Hepatic stellate cell (primary cell): ENCODE results near the gene BMP2K.
A peak's percentile ranks its signal among the peaks of the same experiment; 100 is the strongest.
"Not testable (repeated sequence)": the region's sequence is repeated elsewhere in the genome, so short reads cannot be mapped to it uniquely, and the experiment has no call there.

Source experiments
- DNase-seq: peaks from one replicate; pipeline ENCODE4 v3.0.0; 2011; ENCODE audit warnings: low spot score

The BMP2K gene

DNA sequence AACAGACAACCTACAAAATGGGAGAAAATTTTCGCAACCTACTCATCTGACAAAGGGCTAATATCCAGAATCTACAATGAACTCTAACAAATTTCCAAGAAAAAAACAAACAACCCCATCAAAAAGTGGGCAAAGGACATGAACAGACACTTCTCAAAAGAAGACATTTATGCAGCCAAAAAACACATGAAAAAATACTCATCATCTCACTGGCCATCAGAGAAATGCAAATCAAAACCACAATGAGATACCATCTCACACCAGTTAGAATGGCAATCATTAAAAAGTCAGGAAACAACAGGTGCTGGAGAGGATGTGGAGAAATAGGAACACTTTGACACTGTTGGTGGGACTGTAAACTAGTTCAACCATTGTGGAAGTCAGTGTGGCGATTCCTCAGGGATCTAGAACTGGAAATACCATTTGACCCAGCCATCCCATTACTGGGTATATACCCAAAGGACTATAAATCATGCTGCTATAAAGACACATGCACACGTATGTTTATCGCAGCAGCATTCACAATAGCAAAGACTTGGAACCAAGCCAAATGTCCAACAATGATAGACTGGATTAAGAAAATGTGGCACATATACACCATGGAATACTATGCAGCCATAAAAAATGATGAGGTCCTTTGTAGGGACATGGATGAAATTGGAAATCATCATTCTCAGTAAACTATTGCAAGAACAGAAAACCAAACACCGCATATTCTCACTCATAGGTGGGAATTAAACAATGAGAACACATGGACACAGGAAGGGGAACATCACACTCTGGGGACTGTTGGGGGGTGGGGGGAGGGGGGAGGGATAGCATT, 19.7 kb downstream of the BMP2K start:
- not testable (repeated sequence) for DNase-seq

DNA sequence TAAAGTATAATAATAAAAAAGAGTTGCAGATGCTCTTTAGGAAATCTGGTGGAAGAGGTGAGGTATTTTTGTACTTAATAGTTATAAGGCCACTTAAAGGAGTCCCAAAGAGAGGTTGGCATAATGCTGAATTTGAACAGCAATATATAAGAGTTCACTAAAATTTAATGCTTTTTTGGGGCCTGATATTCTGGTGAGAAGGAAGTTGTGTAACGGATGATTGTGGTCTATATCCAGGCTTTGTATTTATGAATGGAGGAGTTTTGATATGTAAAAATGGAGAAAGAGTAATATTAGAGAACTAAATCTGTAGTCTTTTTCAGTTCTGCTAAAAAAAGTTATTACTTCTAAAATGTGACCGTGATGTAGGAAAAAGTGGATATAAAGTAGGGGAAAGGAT, 20.4 kb downstream of the BMP2K start:
- DNase-seq: no peak

DNA sequence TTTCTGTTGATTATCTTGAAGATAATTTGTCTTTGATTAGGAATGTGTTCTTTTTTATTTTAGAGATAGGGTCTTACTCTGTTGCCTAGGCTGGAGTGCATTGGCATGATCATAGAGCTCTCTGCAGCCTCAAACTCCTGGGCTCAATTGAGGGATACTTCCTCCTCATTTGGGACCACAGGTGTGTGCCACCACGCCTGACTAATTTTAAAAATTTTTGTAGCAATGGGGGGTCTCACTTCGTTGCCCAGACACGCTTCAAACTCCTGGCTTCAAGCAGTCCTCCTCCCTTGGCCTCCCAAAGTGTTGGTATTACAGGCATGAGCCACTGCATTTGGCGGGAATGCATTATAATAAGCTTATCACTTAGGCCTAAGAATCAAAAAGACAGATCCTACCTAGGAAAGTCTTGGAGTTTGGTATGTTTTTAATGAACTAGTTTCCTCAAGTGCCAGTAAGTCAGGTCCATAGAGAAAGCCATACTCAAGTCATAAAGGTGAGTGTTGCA, 21.7 kb downstream of the BMP2K start:
- no peak for DNase-seq

DNA sequence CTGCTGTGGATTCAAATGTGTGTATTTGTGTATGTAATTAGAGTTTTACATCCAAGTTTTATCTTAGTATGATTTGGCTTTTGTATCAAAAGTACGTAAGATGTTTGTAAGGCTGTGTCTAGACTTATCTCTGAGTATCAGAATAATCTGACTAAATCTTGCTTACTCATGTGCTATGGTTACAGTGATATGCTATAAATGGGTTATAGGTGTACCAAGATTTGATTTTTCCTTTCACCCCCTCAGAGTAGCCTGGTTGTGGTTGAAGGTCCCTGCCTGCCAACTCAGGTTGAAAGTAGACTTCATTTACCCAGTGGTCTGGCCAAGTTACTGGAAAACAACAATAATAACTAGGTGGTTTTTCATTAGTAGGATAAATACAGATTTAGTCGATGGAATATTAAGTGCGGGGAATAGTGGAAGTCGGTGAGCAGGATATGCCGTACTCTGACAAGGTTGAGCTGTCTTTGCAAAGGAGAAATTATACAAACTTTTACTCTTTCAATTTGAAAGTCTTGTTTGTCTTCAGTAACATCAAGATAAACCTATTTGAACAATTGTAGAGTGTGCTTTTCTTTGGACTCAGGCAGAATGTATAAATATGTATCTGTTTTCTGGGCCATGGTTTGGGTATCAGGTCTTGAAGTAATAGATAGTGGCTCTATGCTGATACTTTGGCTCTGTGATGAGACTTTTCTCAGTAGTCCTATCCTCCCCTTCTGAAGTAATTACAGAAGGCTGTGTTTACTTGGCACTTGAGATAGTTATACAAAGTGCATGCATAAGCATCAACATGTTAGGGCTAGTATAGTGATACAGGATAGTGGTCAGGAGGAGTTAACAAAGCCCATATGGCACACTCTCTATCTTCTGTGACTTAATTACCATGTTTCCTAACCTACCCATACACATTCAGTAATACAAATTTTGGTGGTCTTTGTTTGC, 23.7 kb downstream of the BMP2K start:
- no peak for DNase-seq

DNA sequence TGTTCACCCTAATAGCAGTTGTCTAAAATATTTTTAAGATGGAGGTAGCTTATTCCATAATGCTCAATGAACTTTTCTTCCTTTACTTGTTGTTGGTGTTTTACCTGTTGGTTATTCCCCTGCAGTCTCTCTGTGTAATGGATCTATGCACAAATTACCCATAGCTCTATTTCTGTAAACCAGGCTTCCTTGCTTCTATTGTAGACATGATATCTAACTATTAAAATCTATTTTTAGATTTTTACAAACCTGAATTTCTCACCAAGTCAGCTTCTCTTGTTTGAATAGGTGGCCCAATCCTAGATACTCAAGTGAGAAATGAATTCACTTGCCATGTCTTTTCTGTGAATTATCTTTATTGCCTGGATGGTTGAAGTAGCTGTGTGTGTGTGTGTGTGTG, 24.8 kb downstream of the BMP2K start:
- no peak for DNase-seq

DNA sequence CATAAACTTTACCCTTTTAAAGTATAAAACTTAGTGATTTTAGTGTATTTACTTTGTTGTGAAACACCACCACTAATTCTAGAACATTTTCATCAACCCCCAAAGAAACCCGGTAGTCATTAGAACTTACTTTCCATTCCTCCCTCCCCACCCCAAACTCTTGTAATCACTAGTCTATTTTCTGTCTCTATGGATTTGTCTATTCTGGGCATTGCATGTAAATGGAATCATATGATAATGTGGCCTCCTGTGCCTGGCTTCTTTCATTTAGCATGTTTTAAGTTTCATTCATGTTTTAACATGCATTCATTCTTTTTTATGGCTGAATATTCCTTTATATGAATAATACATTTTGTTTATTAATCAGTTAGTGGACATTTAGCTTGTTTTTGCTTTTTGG, 27.8 kb downstream of the BMP2K start:
- DNase-seq: no peak

DNA sequence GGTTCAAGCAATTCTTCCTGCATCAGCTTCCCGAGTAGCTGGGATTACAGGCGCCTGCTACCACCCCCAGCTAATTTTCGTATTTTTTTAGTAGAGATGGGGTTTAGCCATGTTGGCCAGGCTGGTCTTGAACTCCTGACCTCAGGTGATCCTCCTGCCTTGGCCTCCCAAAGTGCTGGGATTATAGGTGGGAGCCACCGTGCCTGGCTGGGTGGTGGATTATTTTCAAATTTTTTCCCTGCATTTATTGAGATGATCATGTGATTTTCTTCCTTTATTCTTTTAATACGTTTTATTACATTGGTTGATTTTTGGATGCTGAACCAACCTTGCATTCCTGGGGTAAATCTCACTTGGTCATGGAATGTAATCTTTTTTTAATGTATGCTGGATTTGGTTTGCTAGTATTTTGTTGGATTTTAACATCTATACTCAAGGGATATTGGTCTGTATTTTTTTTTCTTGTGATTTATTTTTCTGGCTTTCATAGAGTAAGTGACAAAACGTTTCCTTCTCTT, 30.9 kb downstream of the BMP2K start:
- no peak for DNase-seq

DNA sequence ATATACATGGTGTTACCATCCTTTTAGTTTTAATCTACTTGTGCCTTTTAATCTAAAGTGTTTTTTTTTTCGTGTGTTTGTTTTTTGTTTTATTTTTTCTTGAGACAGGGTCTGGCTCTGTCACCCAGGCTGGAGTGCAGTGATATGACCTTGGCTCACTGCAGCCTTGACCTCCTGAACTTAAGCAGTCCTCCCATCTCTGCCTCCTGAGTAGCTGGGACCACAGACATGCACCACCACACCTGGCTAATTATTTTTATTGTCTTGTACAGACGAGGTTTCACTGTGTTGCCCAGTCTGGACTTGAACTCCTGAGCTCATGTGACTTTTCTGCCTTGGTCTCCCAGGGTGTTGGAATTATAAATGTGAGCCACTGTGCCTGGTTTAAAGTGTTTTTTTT, 33.1 kb downstream of the BMP2K start:
- no peak for DNase-seq

DNA sequence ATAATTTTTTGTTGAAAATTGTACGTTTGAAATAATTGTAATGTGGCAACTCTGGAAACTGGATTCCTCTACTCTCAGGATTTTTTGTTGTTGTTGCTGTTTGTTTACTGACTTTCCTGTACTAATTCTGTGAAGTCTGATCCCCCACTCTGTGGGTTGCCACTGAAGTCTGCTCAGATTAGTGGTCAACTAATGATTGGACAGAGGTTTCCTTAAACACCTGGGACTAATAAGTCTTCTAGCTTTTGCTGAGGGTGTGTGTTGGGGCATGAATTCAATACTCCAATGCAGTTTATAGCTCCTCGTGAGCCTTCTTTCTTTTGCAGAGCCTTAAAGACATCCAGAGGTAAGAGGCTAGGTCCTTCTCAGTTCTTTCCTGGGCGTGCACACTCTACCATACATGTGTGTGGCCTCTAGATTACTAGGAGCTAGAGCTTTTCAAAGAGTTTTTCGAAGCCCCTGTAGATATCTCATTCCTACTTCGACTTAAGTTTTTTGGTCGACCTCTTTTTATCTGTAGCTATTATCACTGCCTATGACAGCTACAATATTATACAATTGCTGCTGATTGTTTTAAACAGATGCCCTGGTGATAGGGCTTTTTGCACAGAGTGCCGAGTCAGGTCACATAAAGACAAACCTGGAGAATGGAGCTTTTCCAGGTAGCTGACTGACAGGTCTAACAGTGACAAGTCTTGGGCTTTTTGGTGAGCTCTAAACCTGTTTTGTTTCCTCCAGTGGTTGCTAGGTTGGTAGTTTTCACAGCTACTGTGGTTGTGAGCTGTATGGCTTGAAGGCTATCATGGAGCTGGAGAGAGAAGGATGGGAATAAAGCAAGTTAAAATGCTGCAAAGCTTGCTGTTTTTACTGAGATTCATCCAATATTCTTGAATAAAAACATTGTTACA, 34.0 kb downstream of the BMP2K start:
- no peak for DNase-seq

DNA sequence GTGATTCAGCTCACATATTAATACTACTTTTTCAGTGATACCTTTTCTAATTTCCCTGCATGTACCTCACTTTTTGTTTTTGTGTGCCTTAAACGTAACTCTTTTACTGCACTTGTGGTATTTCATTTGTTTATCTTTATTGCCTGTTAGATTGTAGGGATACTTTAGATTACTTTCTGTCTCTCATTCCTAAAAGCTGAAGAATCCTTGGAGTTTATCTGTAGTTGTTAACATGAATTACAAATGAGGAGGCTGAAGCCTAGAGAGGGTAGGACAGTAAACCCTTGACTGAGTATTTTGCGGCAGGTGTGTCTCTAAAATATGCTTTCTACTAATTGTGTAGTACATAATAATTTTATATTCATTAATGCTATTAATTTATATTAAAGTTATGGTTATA, 34.9 kb downstream of the BMP2K start:
- DNase-seq: no peak

DNA sequence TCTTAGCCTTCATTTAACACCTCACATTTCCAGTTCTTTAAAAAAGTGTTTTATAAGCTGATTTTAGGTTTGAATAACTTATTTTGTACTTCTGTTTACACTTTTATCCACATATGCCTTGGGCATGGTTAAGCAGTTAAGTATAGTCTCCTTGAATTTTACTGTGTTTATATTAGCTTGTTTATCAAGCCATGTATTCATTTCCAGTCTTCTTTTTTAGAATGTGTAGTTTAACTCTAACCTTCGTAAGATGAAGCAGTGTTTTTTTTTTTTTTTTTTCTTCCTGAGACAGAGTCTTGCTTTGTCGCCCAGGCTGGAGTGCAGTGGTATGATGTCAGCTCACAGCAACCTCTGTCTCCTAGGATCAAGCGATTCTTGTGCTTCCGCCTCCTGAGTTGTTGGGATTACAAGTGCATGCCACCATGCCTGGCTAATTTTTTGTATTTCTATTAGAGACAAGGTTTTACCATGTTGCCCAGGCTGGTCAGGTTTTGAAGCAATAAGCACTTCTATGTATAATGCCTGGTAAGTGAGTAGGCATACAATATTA, 42.5 kb downstream of the BMP2K start:
- DNase-seq: no peak

DNA sequence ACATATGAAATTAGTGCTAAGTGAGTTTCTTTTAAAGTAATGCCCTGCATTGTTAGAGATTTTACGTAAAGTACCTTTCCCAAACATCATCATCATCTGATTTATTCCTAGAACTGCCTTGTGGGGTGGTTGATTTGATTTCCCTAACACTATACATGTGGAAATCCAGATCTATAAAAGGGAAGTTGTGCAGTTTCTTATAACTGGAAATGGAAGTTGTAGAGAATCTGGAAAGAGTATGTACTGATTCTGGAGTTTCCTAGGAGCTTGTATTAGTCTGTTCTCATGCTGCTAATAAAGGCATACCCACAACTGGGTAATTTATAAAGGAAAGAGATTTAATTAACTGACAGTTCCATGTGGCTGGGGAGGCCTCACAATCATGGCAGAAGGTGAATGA, 47.9 kb downstream of the BMP2K start:
- no peak for DNase-seq

DNA sequence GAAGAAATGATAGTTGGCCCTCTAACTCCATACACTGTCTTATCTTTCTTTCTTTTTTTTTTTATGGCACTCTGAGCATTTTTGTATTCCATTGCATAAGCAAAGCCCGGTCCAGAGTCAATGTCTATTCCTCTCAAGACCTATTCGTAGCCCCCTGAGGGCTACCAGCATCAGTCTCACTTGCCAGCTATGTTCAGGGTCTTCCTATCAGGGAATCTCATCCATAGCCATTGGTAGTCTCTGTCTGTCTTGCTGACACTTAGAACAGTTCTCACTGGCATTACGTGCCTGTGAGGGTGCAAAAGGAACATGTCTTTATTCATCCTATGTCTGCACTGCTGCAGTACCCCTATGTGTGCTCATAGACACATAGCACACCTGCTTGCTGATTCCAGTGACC, 51.0 kb downstream of the BMP2K start:
- no peak for DNase-seq

DNA sequence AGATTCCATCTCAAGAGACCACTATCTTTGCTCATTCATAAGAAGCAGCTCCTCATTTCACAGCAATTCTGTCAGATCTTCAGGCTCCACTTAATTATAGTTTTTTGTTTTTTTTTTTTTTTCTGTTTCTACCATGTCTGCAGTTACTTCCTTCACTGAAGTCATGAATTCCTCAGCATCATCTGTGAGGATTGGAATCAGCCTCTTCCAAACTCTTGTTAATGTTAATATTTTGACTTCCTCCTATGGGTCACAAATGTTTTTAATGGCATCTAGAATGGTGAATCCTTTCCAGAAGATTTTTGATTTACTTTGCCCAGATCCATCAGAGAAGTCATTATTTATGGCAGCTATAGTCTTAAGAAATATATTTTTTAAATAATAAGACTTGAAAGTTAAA, 53.1 kb downstream of the BMP2K start:
- peak; percentile 6 for DNase-seq

DNA sequence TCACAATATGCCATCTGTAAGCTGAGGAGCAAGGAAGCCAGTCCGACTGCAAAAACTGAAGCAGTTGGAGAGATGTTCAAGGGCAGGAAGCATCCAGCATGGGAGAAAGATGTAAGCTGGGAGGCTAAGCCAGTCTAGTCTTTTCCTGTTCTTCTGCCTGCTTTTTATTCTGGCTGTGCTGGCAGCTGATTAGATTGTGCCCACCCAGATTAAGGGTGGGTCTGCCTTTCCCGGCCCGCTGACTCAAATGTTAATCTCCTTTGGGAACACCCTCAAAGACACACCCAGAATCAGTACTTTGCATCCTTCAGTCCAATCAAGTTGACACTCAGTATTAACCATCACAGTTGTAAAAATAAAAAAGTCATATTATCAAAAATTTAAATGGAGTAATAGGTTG, 63.5 kb downstream of the BMP2K start:
- not testable (repeated sequence) for DNase-seq

DNA sequence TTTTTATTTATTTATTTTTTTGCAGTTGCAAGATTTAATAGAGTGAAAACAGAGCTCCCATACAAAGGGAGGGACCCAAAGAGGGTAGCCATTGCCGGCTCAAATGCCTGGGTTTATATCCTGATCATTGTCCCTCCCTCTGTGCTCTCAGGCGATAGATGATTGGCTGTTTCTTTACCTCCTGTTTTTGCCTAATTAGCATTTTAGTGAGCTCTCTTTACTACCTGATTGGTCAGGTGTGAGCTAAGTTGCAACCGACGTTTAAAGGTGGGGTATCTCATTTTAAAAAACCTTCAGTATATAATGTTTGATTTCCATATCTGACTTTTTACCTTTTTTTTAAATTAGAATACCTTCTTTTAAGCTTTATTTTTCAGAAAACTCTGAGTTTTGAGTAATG, 64.1 kb downstream of the BMP2K start:
- not testable (repeated sequence) for DNase-seq

DNA sequence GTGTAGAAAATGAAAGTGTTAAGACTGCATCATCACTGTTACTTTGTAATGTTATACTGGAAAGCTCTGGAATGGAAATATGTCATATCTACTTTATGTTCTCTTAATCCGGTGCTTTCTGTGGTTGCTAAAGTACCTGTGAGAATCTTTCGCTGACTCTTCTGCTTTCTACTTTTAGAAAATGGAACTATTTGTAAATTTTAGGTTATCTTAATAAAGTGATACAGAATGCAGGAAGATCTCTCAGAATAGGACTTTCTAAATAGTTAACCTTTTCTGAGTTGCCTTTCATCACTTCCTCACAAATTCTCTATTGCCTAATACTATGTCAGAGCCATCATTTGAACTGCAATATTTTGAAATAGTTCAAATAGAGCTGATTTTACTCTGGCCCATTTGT, 69.3 kb downstream of the BMP2K start:
- DNase-seq: no peak

DNA sequence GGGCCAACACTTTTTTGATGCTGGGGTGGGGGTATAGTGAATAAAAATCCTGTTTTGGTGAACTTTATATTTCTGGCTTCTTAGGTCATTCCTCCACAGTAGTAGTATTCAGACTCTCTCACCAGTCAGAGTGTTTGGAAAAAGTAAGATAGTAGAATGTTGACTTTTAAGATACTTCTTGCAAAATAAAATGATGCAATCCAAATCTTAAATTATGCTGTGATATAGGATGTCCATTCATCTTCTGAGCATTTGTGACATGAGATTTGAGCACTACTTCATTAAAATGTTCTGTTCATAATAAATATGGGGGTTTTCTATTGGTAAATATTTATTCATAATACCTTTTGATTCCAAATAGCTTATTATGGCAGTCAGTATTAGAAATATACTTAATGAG, 70.1 kb downstream of the BMP2K start:
- DNase-seq: no peak

DNA sequence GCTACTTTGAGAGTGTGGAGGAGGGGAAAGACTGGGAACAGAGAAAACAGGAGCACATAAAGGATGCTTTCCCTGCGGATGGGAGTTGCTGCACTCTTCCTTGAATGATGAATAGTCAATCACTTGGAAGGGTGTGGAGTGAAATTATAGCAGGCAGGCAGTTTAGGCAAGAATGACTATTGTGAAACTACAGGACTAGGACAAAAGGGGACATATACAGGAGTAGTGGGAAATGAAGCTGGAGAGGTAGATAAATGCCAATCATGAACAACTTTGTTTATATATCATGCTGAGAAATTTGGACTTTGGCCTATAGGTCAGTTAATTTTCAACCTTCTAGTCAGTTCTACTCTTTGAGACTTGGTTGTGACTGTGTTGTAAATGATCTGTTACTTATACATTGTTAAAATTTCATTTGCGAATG, 86.2 kb downstream of the BMP2K start:
- DNase-seq: no peak

DNA sequence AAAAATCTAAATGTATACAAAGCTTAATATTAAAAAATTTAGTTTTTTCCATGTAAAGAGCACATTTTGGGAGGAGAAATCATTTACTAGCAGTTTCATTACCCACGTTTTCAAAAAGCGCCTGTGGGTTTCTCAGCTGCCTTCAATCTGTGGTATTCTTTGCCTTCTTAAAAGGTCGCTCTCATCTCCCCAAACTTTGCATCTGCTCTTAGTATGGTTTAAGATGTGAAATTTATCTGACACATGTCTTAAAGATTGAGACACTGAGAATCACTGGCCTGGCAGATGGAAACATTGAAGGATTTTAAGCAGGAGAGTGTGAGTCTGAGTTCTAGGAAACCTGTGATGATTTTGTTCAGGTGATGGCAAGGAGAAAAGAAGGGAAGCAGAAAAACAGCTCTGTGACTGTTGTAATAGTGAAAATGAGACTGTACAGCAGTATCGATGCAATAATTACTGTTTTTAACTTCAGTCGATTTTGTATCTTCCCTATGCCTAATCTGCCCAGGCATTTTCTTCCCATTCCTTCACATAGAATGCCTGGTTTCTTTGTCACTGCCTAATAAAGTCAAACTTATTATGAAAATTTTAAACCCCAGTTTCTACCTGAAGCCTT, 87.2 kb downstream of the BMP2K start:
- no peak for DNase-seq

DNA sequence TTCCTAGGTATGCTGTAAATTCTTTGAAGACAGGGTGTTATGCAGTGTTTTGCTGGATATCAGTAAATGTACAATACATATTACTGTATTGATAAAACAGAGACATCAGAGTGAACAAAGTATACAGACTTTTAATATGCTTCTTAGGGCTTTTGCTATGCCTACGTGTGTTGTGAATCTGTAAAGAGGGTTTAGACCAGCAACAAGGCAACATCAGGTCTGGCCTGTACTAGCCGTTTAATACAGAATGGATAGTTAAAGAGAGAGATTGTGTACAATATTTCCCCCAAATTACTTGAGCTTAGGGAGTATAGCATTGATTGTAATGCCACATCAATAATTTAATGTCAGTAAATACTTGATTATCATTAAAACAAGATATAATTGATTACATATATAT, 87.8 kb downstream of the BMP2K start:
- DNase-seq: no peak
